Activated naive CD8-positive, alpha-beta T cell treated with anti-CD3 and anti-CD28 coated beads, Interleukin-2, amount 50 U/mL, for 24 hours (primary cell): ENCODE data around the gene SKI.

Source experiments
- ATAC-seq: fragments of 150-1000 bp; cut with Tn5 transposase; one replicate; pipeline ENCODE4 v1.10.0; 2021
- DNase-seq: peaks from one replicate; pipeline ENCODE4 v3.0.0; 2021
- H3K27ac Mint-ChIP-seq: one replicate; pipeline ENCODE4 v1.8.0; 2021; ENCODE audit warnings: mild to moderate bottlenecking, mixed read lengths
- H3K27me3 Mint-ChIP-seq: one replicate; pipeline ENCODE4 v1.8.0; 2021; ENCODE audit warnings: mixed read lengths
- H3K36me3 Mint-ChIP-seq: one replicate; pipeline ENCODE4 v1.8.0; 2021; ENCODE audit warnings: low read depth, mixed read lengths
- H3K4me1 Mint-ChIP-seq: one replicate; pipeline ENCODE4 v1.8.0; 2021; ENCODE audit warnings: mixed read lengths
- H3K4me3 Mint-ChIP-seq: one replicate; pipeline ENCODE4 v1.8.0; 2021; ENCODE audit warnings: mild to moderate bottlenecking, moderate library complexity, mixed read lengths
- H3K9me3 Mint-ChIP-seq: one replicate; pipeline ENCODE4 v1.8.0; 2021; ENCODE audit warnings: mixed read lengths

Gene SKI

DNA sequence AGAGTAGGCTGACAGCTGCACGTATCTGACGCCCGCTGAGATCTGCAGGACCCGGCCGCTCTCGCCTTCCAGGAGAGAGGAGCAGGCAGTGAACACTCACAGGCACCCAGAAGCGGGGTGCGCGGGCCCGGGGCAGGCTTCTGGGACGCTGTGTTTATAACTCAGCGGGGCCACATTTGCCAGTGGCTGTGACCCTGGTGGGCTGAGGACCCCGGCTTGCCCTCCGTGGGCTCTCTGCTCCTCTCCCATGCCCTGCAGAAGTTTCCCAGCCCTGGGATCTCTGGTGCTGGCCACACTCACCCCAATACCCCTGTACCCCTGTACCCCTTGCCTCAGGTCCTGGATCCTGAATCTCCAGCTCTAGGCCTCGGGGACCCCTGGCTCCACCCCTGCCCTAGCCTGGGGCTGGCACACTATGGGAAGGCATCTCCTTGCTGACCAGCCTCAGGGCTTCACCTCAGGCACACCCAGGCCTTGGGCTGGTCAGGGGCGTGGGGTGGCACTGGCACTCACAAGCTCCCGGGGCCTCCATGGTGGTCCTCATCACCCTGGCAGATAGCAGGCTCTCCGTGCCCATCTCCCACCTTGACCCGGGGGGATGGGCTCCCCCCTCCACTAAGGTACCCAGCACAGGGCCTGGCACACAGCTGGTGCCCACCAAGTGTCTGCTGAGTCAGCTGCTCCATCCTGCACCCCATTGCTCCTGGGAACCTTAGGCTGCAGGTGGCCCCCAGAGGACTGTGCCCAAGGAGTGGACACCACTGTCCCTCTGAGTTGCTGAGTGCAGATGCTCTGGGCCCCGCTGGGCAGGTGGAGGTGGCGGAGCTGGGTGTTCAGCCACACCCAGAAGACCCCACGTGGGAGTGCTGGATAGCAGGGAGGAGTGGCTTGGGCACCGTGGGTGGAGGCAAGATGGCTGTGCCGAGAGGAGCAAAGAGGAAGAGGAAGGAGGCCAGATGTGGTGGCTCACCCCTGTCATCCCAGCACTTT lies 130.8 kb downstream of the SKI start:
- DNase-seq (no peak), ATAC-seq (no peak)
- Mint-ChIP-seq H3K27ac (no peak overlapping the region), H3K9me3 (peaks cover 11% of the 10 kb centered on the region), H3K27me3 (no peaks in the 10 kb centered on the region), H3K4me1 (no peaks in the 10 kb centered on the region), H3K36me3 (no peaks in the 10 kb centered on the region), H3K4me3 (no peak overlapping the region)
